Measurements from ENCODE around the gene ARFIP1.

The ARFIP1 gene

DNA sequence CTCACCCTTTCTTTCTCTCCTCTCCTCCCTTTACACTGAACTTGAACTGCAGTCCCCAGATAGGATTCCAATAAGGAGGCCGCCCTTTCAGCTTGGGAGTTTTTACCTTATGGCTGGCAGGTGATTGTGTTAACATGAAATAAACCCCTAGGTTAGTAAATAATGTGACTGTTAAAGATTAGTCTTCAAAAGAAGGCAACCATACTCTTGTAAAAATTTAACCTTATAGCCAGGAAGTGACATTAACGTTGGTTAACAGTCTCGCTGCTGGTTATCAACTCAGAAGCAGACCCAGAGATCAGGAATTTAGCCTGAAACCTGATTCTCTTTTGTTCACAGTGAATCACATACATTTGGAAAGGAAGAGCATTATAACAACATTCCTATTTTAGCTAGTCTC, 171.6 kb downstream of the ARFIP1 start:
- Histone ChIP-seq H3K36me3 (no peaks in the 10 kb centered on the region), H3K9me3 (no peaks in the 10 kb centered on the region), H3K27me3 (peaks cover 20% of the 10 kb centered on the region), H3K4me1 (no peaks in the 10 kb centered on the region), H3K4me3 (ENCODE audit: low read depth, low read length) (no peak overlapping the region)
- DNase-seq: no peak
- TF ChIP-seq, protein P1, sequence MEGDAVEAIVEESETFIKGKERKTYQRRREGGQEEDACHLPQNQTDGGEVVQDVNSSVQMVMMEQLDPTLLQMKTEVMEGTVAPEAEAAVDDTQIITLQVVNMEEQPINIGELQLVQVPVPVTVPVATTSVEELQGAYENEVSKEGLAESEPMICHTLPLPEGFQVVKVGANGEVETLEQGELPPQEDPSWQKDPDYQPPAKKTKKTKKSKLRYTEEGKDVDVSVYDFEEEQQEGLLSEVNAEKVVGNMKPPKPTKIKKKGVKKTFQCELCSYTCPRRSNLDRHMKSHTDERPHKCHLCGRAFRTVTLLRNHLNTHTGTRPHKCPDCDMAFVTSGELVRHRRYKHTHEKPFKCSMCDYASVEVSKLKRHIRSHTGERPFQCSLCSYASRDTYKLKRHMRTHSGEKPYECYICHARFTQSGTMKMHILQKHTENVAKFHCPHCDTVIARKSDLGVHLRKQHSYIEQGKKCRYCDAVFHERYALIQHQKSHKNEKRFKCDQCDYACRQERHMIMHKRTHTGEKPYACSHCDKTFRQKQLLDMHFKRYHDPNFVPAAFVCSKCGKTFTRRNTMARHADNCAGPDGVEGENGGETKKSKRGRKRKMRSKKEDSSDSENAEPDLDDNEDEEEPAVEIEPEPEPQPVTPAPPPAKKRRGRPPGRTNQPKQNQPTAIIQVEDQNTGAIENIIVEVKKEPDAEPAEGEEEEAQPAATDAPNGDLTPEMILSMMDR (IDR thresholded peaks at IDR 0.05; ENCODE audit: low read depth, low read length): no peak

DNA sequence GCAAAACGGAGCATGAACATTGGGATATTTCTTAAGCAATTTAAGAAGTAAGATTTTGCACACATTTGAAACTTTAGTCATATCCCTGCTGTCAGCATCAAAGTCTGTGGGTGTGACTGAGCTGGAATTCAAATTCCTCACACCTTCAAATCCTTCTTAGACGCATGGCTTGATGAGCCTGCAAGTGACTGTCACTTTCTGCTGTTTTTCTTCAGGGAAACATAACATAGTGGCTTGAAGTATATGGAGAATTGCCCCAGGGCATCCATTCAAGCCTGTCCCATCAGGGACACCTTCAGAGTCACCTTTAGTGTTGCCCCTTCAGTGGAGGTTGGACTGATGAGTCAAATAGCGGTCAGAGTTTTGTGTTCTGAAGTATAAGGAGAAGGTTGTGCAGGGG, 173.8 kb downstream of the ARFIP1 start:
- no peaks in the 10 kb centered on the region for H3K4me1 ChIP-seq
- TF ChIP-seq, protein P1 (IDR thresholded peaks at IDR 0.05; ENCODE audit: low read depth, low read length): no peak
- no peak overlapping the region for H3K4me3 ChIP-seq (ENCODE audit: low read depth, low read length)

DNA sequence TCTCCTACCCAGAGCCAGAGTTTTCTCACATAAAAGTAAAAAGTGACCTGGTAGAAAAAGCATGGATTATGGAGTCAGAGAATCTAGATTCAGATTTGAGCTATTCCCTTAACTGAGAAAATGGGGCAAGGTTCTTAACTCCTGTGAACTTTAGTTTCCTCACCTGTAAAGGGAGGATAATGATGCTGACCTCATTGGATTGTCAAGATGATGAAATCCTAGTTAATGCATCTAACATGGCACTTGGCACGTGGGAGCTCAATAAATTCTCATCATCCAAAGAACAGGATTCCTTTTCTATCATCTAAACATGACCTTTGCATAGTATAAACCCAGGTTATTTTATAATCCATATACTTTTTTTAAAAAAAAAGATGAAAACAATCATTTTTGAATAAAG, 175.0 kb downstream of the ARFIP1 start:
- no peaks in the 10 kb centered on the region for H3K9me3 ChIP-seq
- peaks cover 12% of the 10 kb centered on the region for H3K27me3 ChIP-seq
- no peak for DNase-seq
- TF ChIP-seq, protein P1 (IDR thresholded peaks at IDR 0.05; ENCODE audit: low read depth, low read length): no peak
- H3K4me3 ChIP-seq (ENCODE audit: low read depth, low read length): no peak overlapping the region
- H3K36me3 ChIP-seq: no peaks in the 10 kb centered on the region
- H3K4me1 ChIP-seq: no peaks in the 10 kb centered on the region

More for the DNA sequence above, 173.8 kb downstream of the ARFIP1 start:
- Histone ChIP-seq H3K36me3 (no peaks in the 10 kb centered on the region), H3K9me3 (no peaks in the 10 kb centered on the region), H3K27me3 (peaks cover 20% of the 10 kb centered on the region)
- DNase-seq: no peak

DNA sequence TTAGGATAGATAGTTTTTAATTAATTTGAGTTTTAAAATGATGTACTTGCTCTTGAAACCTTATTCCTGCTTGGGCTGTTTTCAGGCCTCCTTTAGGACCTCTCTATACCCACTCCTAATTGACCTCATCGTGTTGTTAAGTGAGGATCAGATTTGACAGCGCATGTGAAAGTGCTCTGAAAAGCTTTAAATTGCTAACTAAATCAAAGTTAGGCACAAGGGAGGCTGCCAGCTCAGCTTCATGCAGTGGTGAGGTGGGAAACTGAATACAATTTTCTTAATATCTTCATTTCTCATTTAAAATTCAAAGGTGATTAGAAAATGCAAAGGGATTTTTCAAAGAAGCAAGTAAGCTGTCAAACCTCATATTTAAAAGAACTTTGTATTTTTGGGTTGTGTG, 176.4 kb downstream of the ARFIP1 start:
- Histone ChIP-seq H3K4me1 (no peaks in the 10 kb centered on the region), H3K9me3 (no peaks in the 10 kb centered on the region), H3K36me3 (no peaks in the 10 kb centered on the region), H3K27me3 (no peaks in the 10 kb centered on the region), H3K4me3 (ENCODE audit: low read depth, low read length) (no peak overlapping the region)
- DNase-seq: no peak
- TF ChIP-seq, protein P1 (IDR thresholded peaks at IDR 0.05; ENCODE audit: low read depth, low read length): no peak

DNA sequence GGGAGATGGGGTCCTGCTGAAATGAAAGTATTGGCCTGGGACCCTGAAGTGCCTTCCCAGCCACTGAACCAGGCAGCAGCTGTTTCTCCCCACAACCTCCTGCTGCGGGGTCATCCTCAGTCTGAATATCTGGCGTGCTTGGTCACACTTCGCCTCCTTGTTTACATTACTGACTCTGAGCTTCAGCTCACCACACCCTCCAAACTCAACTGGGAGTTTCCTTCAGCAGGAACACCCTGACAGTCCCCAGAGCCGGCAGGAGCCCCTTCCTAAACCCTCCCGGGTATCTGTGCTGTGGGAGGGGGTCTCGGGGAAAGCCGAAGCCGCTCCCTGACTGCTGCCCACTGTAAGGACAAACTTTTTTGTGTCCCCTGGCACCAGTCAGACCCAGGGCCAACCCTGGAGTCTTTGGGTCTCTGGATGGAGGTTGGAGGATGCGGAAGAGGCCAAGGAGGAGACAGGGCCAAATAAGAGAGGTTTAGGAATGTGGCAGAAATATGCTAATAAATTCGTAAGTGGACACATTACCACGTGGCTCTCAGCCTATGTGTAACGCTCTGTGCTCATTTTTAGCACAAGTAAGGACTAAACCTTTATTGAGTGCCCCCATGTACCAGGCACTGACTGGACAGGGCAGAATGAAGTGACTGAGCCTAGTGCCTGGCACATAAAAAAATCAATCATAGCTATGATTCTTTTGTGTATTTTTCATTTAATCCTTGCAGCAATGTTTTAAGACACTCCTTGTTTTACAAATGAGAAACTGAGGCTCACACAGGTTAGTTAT, 177.1 kb downstream of the ARFIP1 start:
- no peaks in the 10 kb centered on the region for H3K27me3 ChIP-seq
- no peak for DNase-seq
- H3K9me3 ChIP-seq: no peaks in the 10 kb centered on the region
- no peak overlapping the region for H3K4me3 ChIP-seq (ENCODE audit: low read depth, low read length)
- TF ChIP-seq, protein P1 (IDR thresholded peaks at IDR 0.05; ENCODE audit: low read depth, low read length): no peak
- no peaks in the 10 kb centered on the region for H3K36me3 ChIP-seq
- H3K4me1 ChIP-seq: no peaks in the 10 kb centered on the region

DNA sequence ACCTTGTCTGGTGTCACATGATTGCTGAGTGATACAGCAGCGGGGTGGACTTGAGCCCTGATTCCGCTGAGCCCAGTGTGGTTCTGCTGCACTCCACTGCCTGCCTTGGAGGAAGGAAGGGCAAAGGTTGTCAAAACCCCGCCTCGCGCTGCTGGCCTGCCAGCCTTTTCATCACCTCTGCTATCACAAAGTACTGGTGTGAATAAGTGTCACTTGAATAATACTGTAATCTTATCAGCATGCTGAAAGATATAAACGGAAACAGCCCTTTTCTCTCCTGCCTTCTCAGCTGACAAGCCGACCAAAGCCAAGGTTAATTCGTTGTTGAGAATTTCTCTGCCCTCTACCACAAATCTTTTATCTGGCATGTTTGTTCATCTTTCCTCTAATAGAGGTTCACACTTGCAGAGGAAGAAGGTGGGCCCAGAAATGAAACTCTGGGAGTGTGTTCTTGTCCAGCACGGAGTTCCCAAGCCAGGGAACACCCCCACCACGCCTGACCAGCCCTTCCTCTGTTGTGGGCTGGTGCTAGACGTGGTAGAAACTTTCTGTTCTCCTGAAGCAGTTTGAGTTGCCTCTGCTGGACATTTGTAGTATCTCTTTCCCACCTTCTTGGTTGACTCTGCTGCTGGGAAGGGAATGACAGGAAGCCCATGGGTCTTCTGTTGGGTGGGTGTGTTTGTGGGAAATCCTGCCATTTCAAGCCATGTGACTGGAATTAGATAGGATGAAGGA, 177.8 kb downstream of the ARFIP1 start:
- H3K4me3 ChIP-seq (ENCODE audit: low read depth, low read length): no peak overlapping the region
- no peaks in the 10 kb centered on the region for H3K36me3 ChIP-seq
- H3K27me3 ChIP-seq: no peaks in the 10 kb centered on the region
- no peaks in the 10 kb centered on the region for H3K9me3 ChIP-seq
- TF ChIP-seq, protein P1 (IDR thresholded peaks at IDR 0.05; ENCODE audit: low read depth, low read length): no peak
- no peaks in the 10 kb centered on the region for H3K4me1 ChIP-seq
- no peak for DNase-seq
